ENCODE results near the gene ATG16L2.

DNA sequence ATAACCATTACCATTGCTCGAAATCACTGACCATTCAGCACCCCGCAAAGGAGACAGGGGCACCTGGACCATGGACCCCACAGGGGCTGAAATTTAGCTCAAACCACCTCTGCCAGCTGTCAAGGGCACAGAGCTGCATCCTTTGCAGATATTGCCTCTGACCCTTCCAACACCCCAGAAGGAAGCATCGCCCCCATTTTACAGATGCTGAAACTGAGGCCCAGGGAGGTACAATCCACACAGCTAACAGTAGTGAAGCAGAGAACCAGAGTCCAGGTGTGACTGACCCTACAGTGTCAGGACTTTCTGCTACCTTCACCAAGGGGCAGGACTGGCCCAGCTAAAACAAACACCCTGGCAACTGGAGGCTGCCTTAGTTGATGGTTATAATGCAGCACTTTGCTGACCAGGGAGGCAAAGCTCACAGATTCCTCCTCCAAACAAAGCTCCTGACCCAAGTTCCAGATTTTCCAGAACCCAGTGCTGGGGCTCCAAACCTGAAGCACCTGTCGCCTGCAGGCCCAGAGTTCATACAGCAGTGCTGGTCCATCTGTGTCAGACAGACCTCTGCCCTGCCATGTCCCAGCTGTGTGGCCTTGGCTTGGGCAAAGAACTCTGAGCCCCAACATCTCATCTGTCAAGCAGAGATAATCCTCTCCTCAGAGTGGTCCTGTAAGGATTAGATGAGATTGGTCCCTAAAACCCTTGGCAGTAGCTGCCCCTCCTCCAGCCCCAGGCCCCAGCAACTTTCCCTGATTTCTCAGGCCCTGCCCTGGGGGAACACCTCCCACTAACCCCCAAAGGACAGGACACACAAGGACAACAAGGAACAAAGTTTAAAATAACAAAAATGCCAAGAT lies 46.8 kb upstream of the ATG16L2 start:
- TF ChIP-seq CTCF (IDR thresholded peaks at IDR 0.05) (no peak), EZH2 (IDR thresholded peaks at IDR 0.05; ENCODE audit: borderline replicate concordance, insufficient read depth, low read depth, low read length, poor library complexity, severe bottlenecking) (no peak)
